Activated CD8-positive, alpha-beta T cell treated with anti-CD3 and anti-CD28 coated beads for 36 hours (primary cell): ENCODE measurements around the gene PDZRN4. TPM values are rescaled to one million over a fixed set of nuclear protein-coding genes. Genes with fewer than 3 reads are reported as not detected.
"Not testable (repeated sequence)": the region's sequence is repeated elsewhere in the genome, so short reads cannot be mapped to it uniquely, and the experiment has no call there.

ENCODE experiments used
- ATAC-seq: fragments of 200-7000 bp; cut with Tn5 transposase; one replicate; pipeline ENCODE4 v1.10.0; 2021; ENCODE audit warnings: mild to moderate bottlenecking, moderate library complexity
- CTCF ChIA-PET: fragments of 350-600 bp; sonication (Branson Sonifier 250); formaldehyde crosslinking; loops from one replicate; lab custom pipeline; 2021; ENCODE audit warnings: antibody characterized with exemption; lab: Charles Lee
- POLR2A ChIA-PET: fragments of 350-600 bp; sonication (Branson Sonifier 250); formaldehyde crosslinking; loops from one replicate; lab custom pipeline; 2021; ENCODE audit warnings: antibody characterized with exemption; lab: Charles Lee
- DNase-seq: peaks from one replicate; pipeline ENCODE4 v3.0.0-alpha.2; 2020
- H3K27ac Mint-ChIP-seq: one replicate; pipeline ENCODE4 v1.8.0; 2021; ENCODE audit warnings: mild to moderate bottlenecking, mixed read lengths
- H3K27me3 Mint-ChIP-seq: one replicate; pipeline ENCODE4 v1.8.0; 2021; ENCODE audit warnings: mixed read lengths
- H3K36me3 Mint-ChIP-seq: one replicate; pipeline ENCODE4 v1.8.0; 2021; ENCODE audit warnings: low read depth, mixed read lengths
- H3K4me1 Mint-ChIP-seq: one replicate; pipeline ENCODE4 v1.8.0; 2021; ENCODE audit warnings: low read depth, mixed read lengths
- H3K4me3 Mint-ChIP-seq: one replicate; pipeline ENCODE4 v1.8.0; 2021; ENCODE audit warnings: mild to moderate bottlenecking, moderate library complexity, mixed read lengths
- H3K9me3 Mint-ChIP-seq: one replicate; pipeline ENCODE4 v1.8.0; 2021; ENCODE audit warnings: mixed read lengths
- intact Hi-C: fragments of 100-400 bp; cut with micrococcal nuclease; formaldehyde crosslinking; loops from one replicate; pipeline ENCODE4 v1.10.0; 2022
- total RNA-seq, 2 experiments: library from RNA; stranded (reverse); gene quantifications; one replicate each; pipeline ENCODE4 v1.2.3, GENCODE V29; 2021
- TF ChIP-seq, protein P1 (sequence below): fragments of 200-600 bp; IDR thresholded peaks from one replicate; pipeline ENCODE4 v1.8.0; 2022; ENCODE audit warnings: antibody characterized with exemption, mild to moderate bottlenecking

The PDZRN4 gene
- total RNA-seq, 2 experiments from 2014 or later = not detected

DNA sequence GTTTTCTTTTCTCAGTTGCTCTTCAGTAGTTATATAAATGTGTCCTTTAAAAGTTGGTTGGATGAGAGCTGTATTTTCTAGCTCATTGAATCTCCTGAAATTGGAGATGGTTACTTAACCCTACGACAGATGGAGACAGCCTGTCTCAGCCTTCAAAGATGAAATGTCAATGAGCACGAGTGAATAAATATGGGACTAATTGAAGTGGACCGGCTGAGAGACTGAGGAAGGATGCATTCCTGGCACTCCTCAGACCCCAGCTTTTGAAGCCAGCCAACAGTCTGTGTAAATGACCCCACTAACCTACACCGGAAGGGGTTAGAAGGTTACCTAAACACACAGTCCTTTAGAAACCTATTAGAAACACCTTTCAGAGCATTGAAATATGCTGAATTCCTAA, 46.6 kb downstream of the PDZRN4 start:
- H3K4me3 Mint-ChIP-seq = no peak overlapping the region
- no peaks in the 10 kb centered on the region for H3K4me1 Mint-ChIP-seq
- ChIA-PET CTCF (no interaction called here), POLR2A (no interaction called here)
- H3K36me3 Mint-ChIP-seq = no peaks in the 10 kb centered on the region
- intact Hi-C loops = no loop called here
- DNase-seq (no peak), ATAC-seq (no peak)
- no peaks in the 10 kb centered on the region for H3K27me3 Mint-ChIP-seq
- H3K27ac Mint-ChIP-seq = no peak overlapping the region
- TF ChIP-seq, protein P1, sequence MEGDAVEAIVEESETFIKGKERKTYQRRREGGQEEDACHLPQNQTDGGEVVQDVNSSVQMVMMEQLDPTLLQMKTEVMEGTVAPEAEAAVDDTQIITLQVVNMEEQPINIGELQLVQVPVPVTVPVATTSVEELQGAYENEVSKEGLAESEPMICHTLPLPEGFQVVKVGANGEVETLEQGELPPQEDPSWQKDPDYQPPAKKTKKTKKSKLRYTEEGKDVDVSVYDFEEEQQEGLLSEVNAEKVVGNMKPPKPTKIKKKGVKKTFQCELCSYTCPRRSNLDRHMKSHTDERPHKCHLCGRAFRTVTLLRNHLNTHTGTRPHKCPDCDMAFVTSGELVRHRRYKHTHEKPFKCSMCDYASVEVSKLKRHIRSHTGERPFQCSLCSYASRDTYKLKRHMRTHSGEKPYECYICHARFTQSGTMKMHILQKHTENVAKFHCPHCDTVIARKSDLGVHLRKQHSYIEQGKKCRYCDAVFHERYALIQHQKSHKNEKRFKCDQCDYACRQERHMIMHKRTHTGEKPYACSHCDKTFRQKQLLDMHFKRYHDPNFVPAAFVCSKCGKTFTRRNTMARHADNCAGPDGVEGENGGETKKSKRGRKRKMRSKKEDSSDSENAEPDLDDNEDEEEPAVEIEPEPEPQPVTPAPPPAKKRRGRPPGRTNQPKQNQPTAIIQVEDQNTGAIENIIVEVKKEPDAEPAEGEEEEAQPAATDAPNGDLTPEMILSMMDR = no peak
- no peaks in the 10 kb centered on the region for H3K9me3 Mint-ChIP-seq

GRCh38 chr12:41242603-41243002, 54.5 kb downstream of the PDZRN4 start:
- no peaks in the 10 kb centered on the region for H3K27me3 Mint-ChIP-seq
- no peaks in the 10 kb centered on the region for H3K9me3 Mint-ChIP-seq
- ATAC-seq = no peak
- H3K36me3 Mint-ChIP-seq = no peaks in the 10 kb centered on the region
- H3K27ac Mint-ChIP-seq = no peak overlapping the region
- TF ChIP-seq, protein P1 = no peak
- no peaks in the 10 kb centered on the region for H3K4me1 Mint-ChIP-seq
- intact Hi-C loops = no loop called here
- no peak for DNase-seq
- ChIA-PET POLR2A (no interaction called here), CTCF (no interaction called here)
- H3K4me3 Mint-ChIP-seq = no peak overlapping the region

DNA sequence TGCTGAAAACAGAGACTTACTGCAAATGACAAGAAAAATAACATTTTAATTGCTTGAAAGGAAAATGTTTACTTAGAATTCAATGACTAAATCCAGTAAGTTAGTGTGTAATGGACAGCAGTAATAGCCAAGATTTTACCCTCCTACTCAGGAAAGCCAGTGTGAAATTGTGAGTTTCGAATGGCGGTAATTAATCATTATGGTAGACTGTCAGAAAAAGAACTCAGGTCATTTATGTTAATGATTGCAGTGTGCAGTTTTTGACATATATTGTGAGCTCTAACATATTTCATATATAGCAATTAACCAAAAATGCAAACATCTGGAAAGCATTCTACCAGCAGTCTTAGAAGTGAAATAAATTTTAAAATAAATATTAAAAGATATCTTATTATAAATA, 60.3 kb downstream of the PDZRN4 start:
- H3K27me3 Mint-ChIP-seq = no peaks in the 10 kb centered on the region
- H3K9me3 Mint-ChIP-seq = no peaks in the 10 kb centered on the region
- ChIA-PET POLR2A (no interaction called here), CTCF (no interaction called here)
- H3K4me1 Mint-ChIP-seq = no peaks in the 10 kb centered on the region
- DNase-seq (no peak), ATAC-seq (no peak)
- H3K4me3 Mint-ChIP-seq = no peak overlapping the region
- TF ChIP-seq, protein P1 = no peak
- intact Hi-C loops = no loop called here
- no peak overlapping the region for H3K27ac Mint-ChIP-seq
- H3K36me3 Mint-ChIP-seq = no peaks in the 10 kb centered on the region

- DNase-seq (no peak), ATAC-seq (no peak)
- H3K27ac Mint-ChIP-seq = no peak overlapping the region
- no peaks in the 10 kb centered on the region for H3K27me3 Mint-ChIP-seq
- no peaks in the 10 kb centered on the region for H3K36me3 Mint-ChIP-seq
- TF ChIP-seq, protein P1 = no peak
- H3K4me1 Mint-ChIP-seq = no peaks in the 10 kb centered on the region
- ChIA-PET POLR2A (no interaction called here), CTCF (no interaction called here)
- intact Hi-C loops = no loop called here
- H3K9me3 Mint-ChIP-seq = no peaks in the 10 kb centered on the region
- H3K4me3 Mint-ChIP-seq = no peak overlapping the region
These were observed 62.6 kb downstream of the PDZRN4 start for GRCh38 chr12:41250748-41251147.

DNA sequence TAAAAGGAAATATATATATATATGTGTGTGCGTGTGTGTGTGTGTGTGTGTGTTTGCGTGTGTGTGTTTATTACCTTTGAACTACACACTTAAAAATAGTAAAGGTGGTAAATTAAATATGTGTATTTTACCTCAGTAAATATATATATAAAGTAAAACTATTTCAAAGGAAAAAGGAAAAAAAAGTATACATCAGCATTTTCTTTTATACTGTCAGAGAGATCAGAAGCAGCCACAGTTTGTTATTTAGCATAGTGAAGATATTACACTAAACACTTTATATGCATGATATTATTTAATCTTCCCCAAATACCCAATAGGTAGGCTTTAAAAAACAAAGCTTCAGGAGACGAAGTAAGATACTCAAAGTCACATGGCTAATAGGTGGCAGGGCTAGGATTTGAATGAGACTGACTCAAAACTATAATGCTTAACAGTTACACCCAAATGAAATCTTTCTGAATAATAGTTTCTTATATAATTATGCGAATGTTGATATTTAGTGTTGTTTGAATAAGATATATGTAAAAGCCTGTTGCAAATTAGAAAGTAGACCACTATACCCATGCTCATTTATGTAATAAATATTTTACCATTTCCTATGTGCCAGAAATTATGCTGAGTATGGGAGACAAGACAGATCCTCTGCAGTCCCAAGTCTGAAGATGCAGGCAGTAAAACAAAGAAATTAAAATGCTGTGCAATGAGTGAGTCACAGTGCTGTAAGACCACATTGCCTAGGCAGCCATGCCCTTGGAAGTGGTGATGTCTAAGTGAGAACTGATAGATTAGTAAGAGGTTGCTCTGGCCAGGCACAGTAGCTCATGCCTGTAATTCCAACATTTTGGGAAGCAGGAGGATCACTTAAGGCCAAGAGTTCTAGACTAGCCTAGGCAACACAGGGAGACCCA, 66.1 kb downstream of the PDZRN4 start:
- ATAC-seq = no peak
- Mint-ChIP-seq H3K36me3 (no peaks in the 10 kb centered on the region), H3K9me3 (no peaks in the 10 kb centered on the region), H3K27me3 (no peaks in the 10 kb centered on the region), H3K4me3 (no peak overlapping the region), H3K4me1 (no peaks in the 10 kb centered on the region), H3K27ac (no peak overlapping the region)
- DNase-seq = no peak
- POLR2A ChIA-PET = no interaction called here
- CTCF ChIA-PET = no interaction called here
- intact Hi-C loops = no loop called here
- TF ChIP-seq, protein P1 = no peak

DNA sequence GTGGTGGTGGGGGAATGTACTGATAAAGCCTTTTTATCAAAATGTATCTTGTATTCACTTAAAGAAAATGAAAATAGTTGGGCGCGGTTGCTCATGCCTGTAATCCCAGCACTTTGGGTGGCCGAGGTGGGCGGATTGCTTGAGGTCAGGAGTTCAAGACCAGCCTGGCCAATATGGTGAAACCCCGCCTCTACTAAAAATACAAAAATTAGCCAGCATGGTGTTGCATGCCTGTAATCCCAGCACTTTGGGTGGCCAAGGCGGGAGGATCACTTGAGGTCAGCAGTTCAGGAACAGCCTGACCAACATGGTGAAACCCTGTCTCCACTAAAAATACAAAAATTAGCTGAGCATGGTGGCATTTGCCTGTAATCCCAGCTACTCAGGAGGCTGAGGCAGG, 75.1 kb downstream of the PDZRN4 start:
- H3K9me3 Mint-ChIP-seq, ATAC-seq, H3K27me3 Mint-ChIP-seq, POLR2A ChIA-PET, H3K36me3 Mint-ChIP-seq, DNase-seq, H3K27ac Mint-ChIP-seq, H3K4me1 Mint-ChIP-seq, intact Hi-C loops, H3K4me3 Mint-ChIP-seq: not testable (repeated sequence)
- CTCF ChIA-PET = interaction anchor here (2.0 kb wide), 1 partner anchor 14 kb away, joined by 9 read pairs; no protein-coding TSS in a partner anchor
